DMS79 (cell line): Measurements from ENCODE around the gene PVALEF.

Experiments
- DNase-seq: peaks from one replicate; lab custom pipeline; 2025; lab: John Stamatoyannopoulos, UW

Gene PVALEF

GRCh38 chr17:81197831-81198490 lies 32.7 kb downstream of the PVALEF start:
- no peak for DNase-seq

- no peak for DNase-seq
These were observed 33.6 kb downstream of the PVALEF start for GRCh38 chr17:81198826-81199481.

DNA sequence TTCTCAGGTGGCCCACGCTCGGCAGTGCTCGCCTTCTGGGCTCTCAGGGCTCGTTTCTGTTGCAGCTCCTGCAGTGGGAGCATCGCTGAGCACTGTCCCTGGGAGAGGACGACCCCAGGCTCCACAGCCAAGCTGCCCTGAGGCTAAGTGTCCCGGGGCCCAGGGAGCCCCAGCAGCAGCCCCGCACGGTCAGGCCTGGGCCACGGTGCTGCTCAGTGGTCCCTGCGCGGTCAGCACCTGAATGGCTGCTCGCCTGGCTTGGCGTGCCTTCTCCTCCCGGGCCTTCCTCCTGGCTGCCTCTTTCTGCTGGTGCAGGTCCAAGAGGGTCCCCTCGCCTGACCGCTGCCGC lies 34.1 kb downstream of the PVALEF start:
- no peak for DNase-seq

GRCh38 chr17:81200201-81200600 lies 34.9 kb downstream of the PVALEF start:
- no peak for DNase-seq

DNA sequence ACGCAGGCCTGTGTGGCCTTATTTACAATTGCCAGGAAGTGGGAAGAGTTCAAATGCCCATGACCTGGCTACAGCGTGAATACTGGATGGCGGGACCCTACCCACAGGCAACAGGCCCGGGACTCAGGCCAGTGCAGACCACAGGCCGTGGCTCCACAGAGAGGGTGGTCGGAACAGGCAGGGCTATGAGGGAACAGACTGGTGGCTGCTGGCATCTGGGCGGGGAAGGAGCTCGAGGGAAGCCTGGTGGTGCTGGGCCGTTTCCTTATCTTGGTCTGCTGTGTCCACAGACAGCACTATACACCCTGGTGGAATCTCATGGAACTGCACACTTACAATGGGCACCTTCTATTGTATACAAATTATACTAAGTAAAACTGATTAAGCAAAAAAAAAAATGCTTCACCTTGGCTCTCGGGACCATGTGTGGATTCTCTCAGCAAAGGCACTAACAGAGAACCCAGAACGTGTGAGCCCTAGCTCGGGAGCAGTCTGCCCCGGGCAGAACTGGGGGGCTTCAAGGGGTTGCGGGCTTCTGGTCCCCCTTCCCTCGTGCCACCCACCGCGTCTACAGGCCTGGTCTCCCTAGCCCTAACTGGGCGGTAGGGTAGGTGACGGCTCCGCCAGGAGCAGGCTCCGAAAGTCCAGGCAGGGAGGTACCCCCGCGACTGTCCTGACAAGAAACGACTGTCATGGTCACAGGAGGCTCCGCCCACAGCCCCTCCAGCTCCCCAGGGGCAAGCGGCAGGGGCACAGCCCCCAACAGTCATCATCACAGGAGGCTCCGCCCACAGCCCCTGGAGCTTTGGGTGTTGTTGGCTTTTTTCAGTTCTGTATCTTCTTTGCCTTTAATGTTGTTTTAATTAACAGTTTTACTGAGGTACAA lies 35.6 kb downstream of the PVALEF start:
- DNase-seq, result no peak

GRCh38 chr17:81202318-81202717 lies 37.0 kb downstream of the PVALEF start:
- no peak for DNase-seq

DNA sequence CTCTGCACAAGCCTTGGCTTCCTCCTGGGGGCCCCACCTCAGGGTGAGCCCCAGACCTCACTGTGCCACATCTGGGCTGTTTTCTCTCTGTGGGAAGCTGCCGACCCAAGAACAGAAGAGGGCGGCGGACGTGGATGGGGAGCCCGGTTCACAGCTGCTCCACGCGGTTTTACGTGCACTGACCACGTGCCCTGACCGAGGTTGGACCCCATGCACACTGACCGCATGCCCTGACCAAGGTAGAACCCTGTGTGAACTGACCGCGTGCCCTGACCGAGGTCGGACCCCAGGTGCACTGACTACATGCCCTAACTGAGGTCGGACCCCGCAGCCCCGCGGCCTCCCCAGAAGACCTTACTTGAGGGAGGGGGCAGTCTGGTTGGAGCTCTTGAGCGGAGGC lies 37.8 kb downstream of the PVALEF start:
- DNase-seq, result no peak

DNA sequence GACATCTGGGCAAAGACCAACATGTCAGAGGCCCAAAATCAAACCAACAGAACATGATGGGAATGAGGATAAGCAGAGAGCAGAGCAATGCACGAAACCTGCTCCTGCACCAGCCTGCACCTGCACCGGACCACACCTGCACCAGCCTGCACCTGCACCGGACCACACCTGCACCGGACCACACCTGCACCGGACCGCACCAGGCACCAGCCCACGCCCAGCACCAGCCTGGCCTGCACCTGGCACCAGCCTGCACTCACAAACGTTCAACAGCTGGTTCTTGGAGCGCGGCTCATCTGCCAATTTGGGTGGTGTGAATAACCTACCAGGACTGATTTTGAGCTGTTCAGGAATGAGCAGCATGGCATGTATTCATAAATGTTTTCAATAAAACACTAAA lies 39.3 kb downstream of the PVALEF start:
- DNase-seq, result no peak

- no peak for DNase-seq
These were observed 40.9 kb downstream of the PVALEF start for GRCh38 chr17:81206166-81206565.

- DNase-seq, result no peak
These were observed 41.4 kb downstream of the PVALEF start for GRCh38 chr17:81206657-81207056.

DNA sequence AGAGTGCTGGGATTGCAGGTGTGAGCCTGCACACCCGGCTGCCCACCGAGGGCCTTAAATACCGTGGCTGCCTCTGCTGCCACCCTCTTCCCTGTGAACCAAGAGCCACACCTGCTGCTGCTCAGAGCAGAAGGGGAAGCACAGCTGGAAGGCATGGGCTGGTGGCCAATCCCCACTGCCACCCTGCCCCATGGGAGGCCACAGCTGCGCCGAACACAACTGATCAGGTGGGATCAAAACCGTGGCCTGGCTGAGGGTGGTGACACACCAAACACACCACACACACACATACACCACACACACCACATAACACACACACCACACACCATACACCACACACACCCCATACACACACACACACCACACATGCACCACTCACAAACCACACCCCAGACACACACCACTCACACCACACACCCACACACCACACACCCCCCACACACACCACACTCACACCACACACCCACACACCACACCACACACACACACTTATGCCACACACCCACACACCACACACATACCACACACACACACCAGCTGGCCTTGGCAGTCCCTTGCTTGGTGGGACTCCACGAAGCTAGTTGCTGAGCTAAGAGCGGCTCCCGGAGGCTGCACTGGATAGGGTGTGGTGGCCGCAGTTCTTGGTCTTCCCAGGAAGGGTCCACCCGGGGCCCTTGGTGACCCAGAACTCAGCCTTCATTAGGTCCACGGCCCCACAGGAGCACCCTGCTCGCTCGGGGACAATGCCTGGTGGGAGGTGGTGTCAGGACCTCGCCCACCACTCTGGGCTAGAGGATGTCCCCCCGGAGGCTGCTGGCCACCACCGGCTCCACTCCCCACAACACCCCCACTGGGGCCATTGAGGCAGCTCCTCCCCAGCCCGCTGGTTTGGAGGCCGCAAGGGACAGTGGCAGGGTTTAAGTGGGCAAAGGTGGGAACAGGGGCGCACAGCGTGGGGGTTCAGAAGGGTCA lies 42.6 kb downstream of the PVALEF start:
- DNase-seq, result no peak

- no peak for DNase-seq
These were observed 43.3 kb downstream of the PVALEF start for GRCh38 chr17:81208651-81209050.

DNA sequence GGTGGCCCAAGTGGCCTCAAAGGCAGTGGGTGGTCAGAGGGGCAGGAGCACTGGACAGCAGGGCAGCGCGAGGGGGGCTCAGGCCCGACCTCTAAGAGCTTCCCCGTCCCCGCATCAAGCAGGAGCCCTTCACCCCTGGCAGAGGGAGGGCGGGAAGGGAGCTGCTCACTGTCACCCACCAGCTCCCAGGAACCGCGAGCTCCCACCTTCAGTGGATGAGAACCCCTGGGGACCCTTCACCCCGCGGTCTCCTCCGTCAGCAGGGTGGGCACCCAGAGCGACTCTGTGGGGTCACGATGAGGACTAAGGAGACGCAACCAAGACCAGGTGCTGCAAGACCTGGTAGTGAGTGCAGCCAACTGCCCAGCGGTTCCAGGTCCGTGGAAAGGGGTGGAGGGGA lies 43.8 kb downstream of the PVALEF start:
- no peak for DNase-seq

GRCh38 chr17:81210466-81210865 lies 45.2 kb downstream of the PVALEF start:
- no peak for DNase-seq

DNA sequence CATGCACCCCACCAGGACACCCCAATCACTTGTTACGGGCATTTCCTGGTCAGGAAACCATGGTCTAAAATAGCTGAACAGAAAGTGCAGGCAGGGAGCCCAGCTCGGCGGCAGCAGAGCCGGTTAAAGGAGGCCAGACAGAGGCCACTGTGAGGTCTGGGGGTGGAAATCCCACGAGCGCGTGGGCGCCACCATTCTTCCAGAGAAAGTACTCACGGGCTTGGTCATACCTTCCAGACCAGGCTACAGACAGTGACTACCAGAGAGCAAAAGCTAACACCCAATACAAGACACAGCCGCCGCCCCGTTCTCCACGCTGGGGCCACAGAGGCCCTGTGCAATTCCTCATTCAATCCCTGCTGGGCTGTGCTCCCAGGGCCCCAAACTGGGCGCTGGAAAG lies 45.6 kb downstream of the PVALEF start:
- no peak for DNase-seq

DNA sequence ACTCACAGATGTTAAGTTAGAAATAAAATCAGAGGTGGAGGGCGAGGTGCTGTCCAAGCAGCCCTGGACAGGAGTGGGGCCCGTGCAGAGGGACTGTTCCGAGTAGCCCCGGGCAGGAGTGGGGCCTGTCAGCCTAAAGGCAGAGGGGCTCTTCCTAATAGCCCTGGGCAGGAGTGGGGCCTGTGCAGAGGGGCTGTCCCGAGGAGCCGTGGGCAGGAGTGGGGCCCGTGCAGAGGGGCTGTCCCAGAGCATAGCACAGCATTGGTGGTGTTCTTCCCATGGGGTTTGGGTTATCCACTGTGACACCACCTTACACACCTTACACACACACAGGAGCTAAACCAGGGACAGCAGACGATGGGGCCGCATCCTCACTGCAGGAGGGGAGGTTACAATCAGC lies 47.1 kb downstream of the PVALEF start:
- DNase-seq, result no peak

GRCh38 chr17:81213978-81214377 lies 48.7 kb downstream of the PVALEF start:
- DNase-seq, result no peak

DNA sequence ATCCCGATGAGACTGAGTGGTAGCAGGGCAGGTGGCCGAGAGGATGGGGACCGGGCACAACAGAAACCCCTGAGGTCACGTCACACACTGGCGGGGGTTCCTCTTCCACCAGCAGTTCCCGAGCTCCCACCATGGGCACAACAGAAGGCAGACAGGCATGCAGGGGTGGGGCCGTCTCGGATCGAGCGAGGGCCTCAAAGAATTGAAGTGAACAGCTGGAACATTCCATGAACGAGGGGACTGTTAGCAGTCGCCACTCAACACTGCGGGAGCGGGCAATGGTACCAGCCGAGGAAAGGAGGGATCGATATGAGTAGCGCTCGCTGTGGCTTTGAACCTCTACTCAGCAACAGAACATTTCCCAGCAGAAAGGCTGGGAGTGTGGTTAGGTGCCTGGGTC lies 52.2 kb downstream of the PVALEF start:
- DNase-seq, result no peak

- no peak for DNase-seq
These were observed 53.2 kb downstream of the PVALEF start for GRCh38 chr17:81218459-81218858.

GRCh38 chr17:81218991-81219390 lies 53.7 kb downstream of the PVALEF start:
- no peak for DNase-seq

DNA sequence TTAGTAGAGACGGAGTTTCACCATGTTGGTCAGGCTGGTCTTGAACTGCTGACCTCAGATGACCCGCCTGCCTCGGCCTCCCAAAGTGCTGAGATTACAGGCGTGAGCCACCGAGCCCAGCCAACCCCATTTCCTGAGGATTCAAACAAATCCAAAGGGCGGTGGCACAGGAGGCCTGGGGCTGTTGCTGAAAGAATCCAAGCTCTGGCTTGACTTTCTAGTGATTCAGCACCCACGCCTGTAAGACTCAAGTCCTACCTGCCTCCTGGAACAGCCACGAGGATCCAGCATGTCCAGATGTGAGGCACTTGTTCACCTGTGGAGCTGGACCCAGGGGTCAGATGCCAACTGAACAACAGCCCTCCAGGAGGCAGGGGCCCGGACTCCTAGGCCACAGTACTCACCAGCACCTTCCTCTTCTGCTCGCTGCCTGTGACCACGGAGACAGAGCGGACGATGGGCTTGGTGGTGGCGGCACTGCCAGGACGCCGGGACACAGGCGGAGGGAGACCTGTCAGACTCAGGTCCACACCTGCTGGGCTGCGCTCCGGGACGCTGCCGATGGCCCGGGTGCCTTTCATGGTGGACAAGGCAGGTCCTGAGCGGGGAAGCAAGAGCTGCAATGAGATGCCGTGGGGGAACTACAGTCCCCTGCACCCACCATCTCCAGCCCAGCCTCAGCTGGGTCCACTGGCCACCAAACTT lies 54.3 kb downstream of the PVALEF start:
- DNase-seq, result no peak
